ENCODE data around the gene CCR5. TPM values are rescaled to one million over a fixed set of nuclear protein-coding genes. Genes with fewer than 3 reads are reported as not detected.

CCR5 gene
- total RNA-seq, 4 donors from 2014 or later, result 0.23 to 1.8 (median 0.44) TPM

GRCh38 chr3:46334741-46335478 lies 35.8 kb upstream of the CCR5 start:
- Histone ChIP-seq H3K27me3 (no peaks in the 10 kb centered on the region), H3K9me3 (peaks cover 0 to 16% (median 0%) of the 10 kb centered on the region in 3 donors), H3K36me3 (no peaks in the 10 kb centered on the region), H3K27ac (no peak overlapping the region), H3K4me1 (no peaks in the 10 kb centered on the region), H3K4me3 (no peak overlapping the region)
- no peak for ATAC-seq
- WGBS, 2 donors (ENCODE audit: low coverage in 1 of 2), result 34 to 60% methylated on average over 4 of the region's 4 CpGs
- TF ChIP-seq POLR2AphosphoS5 (IDR thresholded peaks at IDR 0.05), result no peak
- TF ChIP-seq POLR2A (IDR thresholded peaks at IDR 0.05), result no peak
- no peak for TF ChIP-seq CTCF (IDR thresholded peaks at IDR 0.05)
- TF ChIP-seq EP300 (IDR thresholded peaks at IDR 0.05), result no peak

- no peak for TF ChIP-seq POLR2A (IDR thresholded peaks at IDR 0.05)
- TF ChIP-seq POLR2AphosphoS5 (IDR thresholded peaks at IDR 0.05), result no peak
- no peak for TF ChIP-seq EP300 (IDR thresholded peaks at IDR 0.05)
- no peak for TF ChIP-seq CTCF (IDR thresholded peaks at IDR 0.05)
- Histone ChIP-seq H3K4me1 (no peaks in the 10 kb centered on the region), H3K4me3 (no peak overlapping the region), H3K36me3 (no peaks in the 10 kb centered on the region), H3K27ac (no peak overlapping the region), H3K27me3 (no peaks in the 10 kb centered on the region), H3K9me3 (peaks cover 0 to 21% (median 0%) of the 10 kb centered on the region in 3 donors)
- 56 to 67% methylated on average over 3 of the region's 3 CpGs for WGBS, 2 donors (ENCODE audit: low coverage in 1 of 2)
- ATAC-seq, result no peak
Measured at GRCh38 chr3:46335541-46335940, 35.2 kb upstream of the CCR5 start.

- Histone ChIP-seq H3K9me3 (peaks cover 0 to 21% (median 0%) of the 10 kb centered on the region in 3 donors), H3K4me1 (no peaks in the 10 kb centered on the region), H3K27ac (no peak overlapping the region), H3K27me3 (no peaks in the 10 kb centered on the region), H3K4me3 (no peak overlapping the region), H3K36me3 (no peaks in the 10 kb centered on the region)
- no peak for ATAC-seq
- no peak for TF ChIP-seq POLR2AphosphoS5 (IDR thresholded peaks at IDR 0.05)
Measured at GRCh38 chr3:46337911-46338310, 32.8 kb upstream of the CCR5 start.

- Histone ChIP-seq H3K27ac (no peak overlapping the region), H3K27me3 (no peaks in the 10 kb centered on the region), H3K4me1 (no peaks in the 10 kb centered on the region), H3K4me3 (no peak overlapping the region), H3K36me3 (no peaks in the 10 kb centered on the region), H3K9me3 (peaks cover 0 to 21% (median 0%) of the 10 kb centered on the region in 3 donors)
- ATAC-seq, result no peak
- WGBS, 2 donors (ENCODE audit: low coverage in 1 of 2), result 100% methylated on average over 1 of the region's 1 CpG; no CpG with 5 or more reads in 1 of the 2 donors
- TF ChIP-seq POLR2AphosphoS5 (IDR thresholded peaks at IDR 0.05) (no peak), POLR2A (IDR thresholded peaks at IDR 0.05) (no peak), CTCF (IDR thresholded peaks at IDR 0.05) (no peak), EP300 (IDR thresholded peaks at IDR 0.05) (no peak)
Measured at GRCh38 chr3:46338840-46339239, 31.9 kb upstream of the CCR5 start.

- Histone ChIP-seq H3K9me3 (peaks cover 0 to 9% (median 0%) of the 10 kb centered on the region in 3 donors), H3K27me3 (peaks cover 9% of the 10 kb centered on the region), H3K4me1 (no peaks in the 10 kb centered on the region), H3K27ac (no peak overlapping the region), H3K4me3 (no peak overlapping the region), H3K36me3 (no peaks in the 10 kb centered on the region)
- WGBS, 2 donors (ENCODE audit: low coverage in 1 of 2), result 78 to 93% methylated on average over 4 of the region's 4 CpGs
- no peak for TF ChIP-seq EP300 (IDR thresholded peaks at IDR 0.05)
- TF ChIP-seq CTCF (IDR thresholded peaks at IDR 0.05), result no peak
- TF ChIP-seq POLR2A (IDR thresholded peaks at IDR 0.05), result no peak
- no peak for ATAC-seq
Measured at GRCh38 chr3:46344476-46344875, 26.3 kb upstream of the CCR5 start.
